Activated CD4-positive, alpha-beta T cell treated with anti-CD3 and anti-CD28 coated beads for 1 hour (primary cell): ENCODE results near the gene AGTRAP.

Experiments used
- DNase-seq: peaks from one replicate; pipeline ENCODE4 v3.0.0-alpha.2; 2020

The AGTRAP gene

GRCh38 chr1:11786168-11786567 is 50.2 kb downstream of the AGTRAP start:
- DNase-seq: no peak

DNA sequence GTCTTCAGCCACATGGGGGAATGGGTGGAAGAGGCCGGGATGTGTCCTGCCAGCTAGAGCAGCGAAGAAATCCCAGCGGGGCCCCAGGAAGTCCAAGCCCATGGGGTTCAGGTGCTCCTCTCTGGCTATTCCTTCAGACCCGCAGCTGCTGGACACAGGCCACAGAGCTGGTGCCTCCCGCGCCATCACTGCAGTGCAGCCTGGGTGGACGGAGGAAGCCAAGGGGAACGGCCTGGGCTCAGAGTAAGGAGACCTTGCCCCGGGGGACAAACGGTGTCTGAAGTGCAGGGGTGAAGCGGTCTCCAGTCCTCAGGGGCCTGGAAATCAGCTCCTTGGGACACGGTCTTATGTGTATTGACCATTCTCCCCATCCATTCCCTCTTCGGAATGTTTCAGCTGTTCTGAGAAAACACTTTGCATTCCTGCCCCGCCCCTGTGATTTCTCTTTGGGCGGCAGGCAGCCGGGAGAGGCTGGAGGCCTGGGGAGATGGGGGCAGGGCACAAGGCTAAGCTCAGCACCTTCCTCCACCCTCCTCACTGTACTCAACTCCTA is 51.4 kb downstream of the AGTRAP start:
- DNase-seq: no peak

GRCh38 chr1:11787804-11788436 is 52.0 kb downstream of the AGTRAP start:
- no peak for DNase-seq

DNA sequence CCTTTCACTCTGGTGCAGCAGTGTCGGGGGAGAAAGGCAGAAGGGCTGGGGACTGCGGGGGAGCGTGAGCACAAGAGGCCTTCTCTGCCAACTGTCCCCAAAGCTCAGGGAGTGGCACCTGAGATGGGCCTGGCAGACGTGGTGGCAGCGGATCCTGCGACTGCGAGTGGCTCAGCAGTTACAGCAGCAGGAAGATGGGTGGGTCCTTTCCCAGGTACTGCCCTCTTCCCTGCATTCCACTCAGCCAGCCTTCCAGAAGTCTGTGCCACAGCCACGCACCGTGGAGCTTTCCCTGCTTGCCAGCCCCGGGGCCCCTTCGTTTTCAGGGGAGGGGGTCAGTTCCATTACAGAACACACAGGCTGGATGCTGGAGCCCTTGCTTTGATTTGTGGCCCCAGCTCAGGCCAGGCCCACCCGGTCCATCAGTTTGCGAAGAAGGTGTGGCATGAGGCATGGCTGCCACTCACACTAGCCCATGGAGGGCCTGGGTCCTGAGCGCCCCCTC is 52.7 kb downstream of the AGTRAP start:
- DNase-seq: no peak

GRCh38 chr1:11789126-11790067 is 53.5 kb downstream of the AGTRAP start:
- DNase-seq: no peak

- DNase-seq: no peak
Measured at GRCh38 chr1:11790101-11790879, 54.4 kb downstream of the AGTRAP start.

GRCh38 chr1:11790880-11791715 is 55.2 kb downstream of the AGTRAP start:
- DNase-seq: no peak

GRCh38 chr1:11792106-11792505 is 56.2 kb downstream of the AGTRAP start:
- DNase-seq: no peak

DNA sequence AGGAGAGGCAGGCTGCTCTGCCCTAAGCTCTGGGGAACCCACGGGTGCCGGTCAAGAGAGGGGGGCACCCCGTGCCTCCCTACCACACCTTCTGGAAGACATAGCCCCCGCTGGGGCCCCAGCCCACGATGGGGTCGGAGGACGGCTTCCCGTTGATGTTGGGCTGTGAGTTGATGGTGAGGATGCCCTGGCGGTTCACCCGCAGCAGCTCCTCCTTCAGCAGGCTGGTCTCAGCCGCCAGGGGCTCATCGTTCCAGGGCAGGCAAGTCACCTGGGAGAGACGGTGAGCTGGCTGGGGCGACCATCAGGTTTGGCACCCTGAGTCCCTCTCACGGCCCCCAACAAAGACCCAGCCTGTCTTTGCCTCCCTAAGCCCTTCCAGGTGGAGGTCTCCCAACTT is 57.9 kb downstream of the AGTRAP start:
- no peak for DNase-seq

DNA sequence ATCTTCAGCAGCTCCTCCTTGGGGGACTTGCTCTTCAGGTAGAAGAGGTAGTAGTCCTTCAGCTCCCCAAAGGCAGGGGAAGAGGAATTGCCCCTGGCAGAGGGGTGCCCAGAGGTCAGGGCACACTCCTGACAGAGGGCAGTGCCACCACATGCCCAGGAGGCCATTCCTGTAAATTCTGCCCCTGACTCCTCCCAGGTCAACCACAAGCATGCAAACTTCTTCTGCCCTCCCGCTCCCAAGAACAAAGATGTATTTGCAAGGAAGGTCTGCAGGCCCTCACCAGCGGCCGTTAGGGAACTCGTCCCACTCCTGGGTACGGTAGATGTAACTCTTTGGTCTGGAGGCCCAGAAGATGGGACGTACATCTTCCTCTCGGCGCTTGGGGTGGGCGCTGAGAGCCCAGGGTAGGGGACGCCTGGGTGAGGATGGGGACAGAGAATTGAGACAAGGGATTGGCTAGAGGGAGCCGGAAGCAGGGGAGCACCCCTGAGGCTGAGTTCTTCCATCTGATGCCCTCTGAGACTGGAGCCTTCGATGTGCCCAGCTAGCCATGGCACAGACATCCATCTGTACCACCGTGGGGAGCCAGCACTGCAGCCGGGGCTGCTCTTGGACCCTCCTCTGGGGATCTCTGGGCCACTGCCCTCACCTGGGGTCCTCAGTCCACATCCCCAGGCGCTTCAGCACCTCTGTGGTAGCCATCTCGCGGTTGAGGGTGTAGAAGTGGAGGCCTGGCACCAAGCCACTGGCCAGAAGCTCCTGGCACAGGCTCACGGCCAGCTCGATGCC is 58.7 kb downstream of the AGTRAP start:
- no peak for DNase-seq

DNA sequence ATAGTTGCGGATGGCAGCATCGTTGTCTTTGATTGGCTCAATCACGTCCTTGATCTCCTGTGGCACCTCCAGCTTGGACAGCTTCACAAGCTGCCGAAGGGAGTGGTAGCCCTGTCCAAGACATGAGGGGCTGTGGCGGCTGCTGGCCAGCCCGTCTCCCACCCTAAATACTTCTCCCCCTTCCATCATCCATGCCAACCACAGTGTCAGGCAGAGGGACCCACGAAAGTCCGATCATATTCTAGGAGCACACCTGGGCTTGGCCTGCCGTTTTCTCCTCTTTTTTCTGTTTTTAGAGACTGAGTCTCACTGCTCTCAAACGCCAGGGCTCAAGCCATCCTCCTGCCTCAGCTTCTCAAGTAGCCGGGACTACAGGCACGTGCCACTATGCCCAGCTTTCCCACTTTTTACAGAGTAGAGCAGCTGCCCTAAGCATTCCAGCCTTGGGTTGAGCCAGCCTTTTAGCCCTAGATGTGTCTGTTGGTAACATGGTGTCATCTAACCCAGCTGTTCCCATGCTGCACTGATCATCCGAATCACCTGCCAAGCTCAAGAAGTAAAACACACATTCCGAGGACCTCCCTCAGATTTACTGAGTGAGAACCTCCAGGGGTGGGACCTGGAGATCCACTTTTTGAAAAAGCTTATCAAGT is 59.4 kb downstream of the AGTRAP start:
- DNase-seq: no peak

- DNase-seq: no peak
Measured at GRCh38 chr1:11796036-11796828, 60.3 kb downstream of the AGTRAP start.

DNA sequence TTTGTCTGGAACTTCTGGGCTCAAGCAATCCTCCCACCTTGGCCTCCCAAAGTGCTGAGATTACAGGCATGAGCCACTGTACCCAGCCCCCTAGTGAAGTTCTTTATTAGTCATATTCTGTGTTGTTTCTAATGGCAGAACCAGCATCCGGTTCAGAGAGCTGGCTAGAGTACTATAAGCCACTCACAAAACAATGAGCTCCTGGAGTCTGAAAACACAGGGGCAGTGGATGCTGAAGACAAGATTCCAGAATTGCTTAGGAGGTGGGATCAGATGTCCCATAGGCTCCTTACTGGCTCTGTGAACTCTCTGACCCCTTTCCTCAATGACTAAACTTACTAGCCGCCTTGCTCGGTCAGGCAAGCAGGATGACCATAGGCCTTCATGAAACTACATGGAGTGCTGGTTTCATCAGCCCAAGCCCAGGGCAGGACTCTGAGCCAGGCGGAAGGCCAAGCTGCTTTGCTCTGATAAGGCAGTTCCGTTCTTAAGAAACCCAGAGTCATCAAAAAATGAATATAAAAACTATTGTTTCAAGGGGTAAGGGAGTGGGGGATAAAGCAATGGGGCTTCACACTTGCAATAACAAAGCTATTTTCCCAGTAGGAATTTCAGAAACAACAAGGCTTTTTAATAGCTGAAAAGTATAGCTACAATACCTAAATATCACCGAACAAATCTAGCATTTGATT is 61.7 kb downstream of the AGTRAP start:
- DNase-seq: no peak

DNA sequence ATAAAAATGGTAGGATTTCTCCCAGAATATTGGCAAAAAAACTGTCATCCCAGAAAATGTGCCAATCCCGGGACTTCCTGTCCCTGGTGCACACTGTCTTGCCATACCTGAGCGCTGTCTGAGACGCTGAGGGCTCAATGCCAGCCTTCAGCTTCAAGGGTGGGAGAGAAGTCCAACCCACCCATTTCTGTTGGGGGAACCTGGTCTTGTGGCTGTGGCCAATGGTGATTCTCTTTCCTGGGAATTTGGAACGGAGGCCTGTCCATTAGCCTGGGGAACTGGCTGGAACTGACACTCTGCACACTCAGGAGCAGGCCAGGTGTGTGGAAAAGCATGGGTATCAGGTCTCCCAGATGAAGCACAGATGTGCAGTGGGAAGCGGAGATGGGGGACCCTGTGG is 63.2 kb downstream of the AGTRAP start:
- DNase-seq: no peak

- DNase-seq: no peak
Measured at GRCh38 chr1:11799896-11800295, 64.0 kb downstream of the AGTRAP start.

- DNase-seq: no peak
Measured at GRCh38 chr1:11800391-11800755, 64.4 kb downstream of the AGTRAP start.
